H1 (cell line): ENCODE data around the gene REXO5. TPM values are rescaled to one million over a fixed set of nuclear protein-coding genes. Genes with fewer than 3 reads are reported as not detected.

Experiments used
- GABPA ChIP-seq: IDR thresholded peaks from 2 replicates; pipeline ENCODE4 v1.6.1; 2011; ENCODE audit warnings: mild to moderate bottlenecking, low read length, moderate library complexity, borderline replicate concordance; ENCODE audit not compliant: insufficient read depth
- NRF1 ChIP-seq: IDR thresholded peaks from 2 replicates; pipeline ENCODE4 v1.6.1; 2011; ENCODE audit warnings: mild to moderate bottlenecking, low read depth, low read length, improper control_type of control experiment
- SIN3A ChIP-seq, 2 experiments: IDR thresholded peaks in 1 of 2; conservative IDR thresholded peaks in 1 of 2; 2 replicates each; pipeline ENCODE4 v1.6.1; 2011 to 2012; ENCODE audit warnings: low read length in 2 of 2, improper control_type of control experiment in 1 of 2, low read depth in 1 of 2, mild to moderate bottlenecking in 1 of 2
- SRF ChIP-seq: IDR thresholded peaks from 2 replicates; pipeline ENCODE4 v1.6.1; 2011; ENCODE audit warnings: mild to moderate bottlenecking, low read depth, low read length, moderate library complexity
- polyA plus RNA-seq, 7 experiments: library from polyadenylated mRNA; depleted of rRNA in 3 of 7; stranded (reverse) in 5 of 7; unstranded in 2 of 7; fragments of >200 nt in 5 of 7; fragments of 200-250 nt in 2 of 7; gene quantifications; 1 replicate in 5 of 7; 2 replicates in 1 of 7; 4 replicates in 1 of 7; pipeline versions ENCODE4 v1.2.1 to v1.2.3, GENCODE V29; 2011 to 2013; ENCODE audit warnings: missing spikeins in 2 of 7, mixed read lengths in 2 of 7
- total RNA-seq: library from RNA; stranded (reverse); fragmentation: NEBNext Ultra II Directional; extraction: Animal tissue kit (Norgen Biotek cat#: 25700); gene quantifications from 2 replicates; pipeline ENCODE4 v1.2.1, GENCODE V29; 2021

The REXO5 gene
- total and polyA plus RNA-seq, 2 of the 8 experiments (the other 6 are each of a cell fraction or from before 2014, with no cell fraction given): 2.4 to 8.9 TPM

- no peak for TF ChIP-seq SRF
- TF ChIP-seq SIN3A (conservative IDR thresholded peaks at IDR 0.05 in 1 of 2, IDR thresholded peaks at IDR 0.05 in 1 of 2; ENCODE audit: low read depth in 1 of 2, low read length in 2 of 2): no peak
- no peak for TF ChIP-seq GABPA
- no peak for TF ChIP-seq NRF1
Measured at GRCh38 chr16:20850981-20851380, 44.7 kb downstream of the REXO5 start (continued).
